HepG2 (cell line): Measurements from ENCODE around the gene TOR2A. TPM values are rescaled to one million over a fixed set of nuclear protein-coding genes. Genes with fewer than 3 reads are reported as not detected.

Experiments used
- ATAC-seq: fragments of 200-7000 bp; cut with Tn5 transposase; 3 replicates; pipeline ENCODE4 v1.9.1; 2020; ENCODE audit warnings: mild to moderate bottlenecking, moderate library complexity
- BruUV-seq: library from RNA; stranded (reverse); fragments of 400-500 nt; replicated peaks from 2 replicates; lab custom pipeline; 2021; lab: Mats Ljungman, UMichigan
- CTCF ChIA-PET: fragments of 300-600 bp; formaldehyde crosslinking; extraction: SDS; loops from one replicate; lab custom pipeline; 2021; ENCODE audit warnings: low total read pairs, inconsistent platforms, low intra/inter-chr PET ratio; lab: Yijun Ruan, JAX
- POLR2A ChIA-PET: fragments of 350-600 bp; sonication (Branson Sonifier 250); formaldehyde crosslinking; loops from one replicate; lab custom pipeline; 2020; ENCODE audit warnings: antibody characterized with exemption, inconsistent platforms; lab: Yijun Ruan, JAX
- DNase-seq: peaks from one replicate; pipeline ENCODE4 v3.0.0-alpha.2; 2015; ENCODE audit warnings: low spot score
- FAIRE-seq: peaks from 3 replicates; lab custom pipeline; 2011; peaks lifted over from hg19 to GRCh38; lab: Jason Lieb, UNC
- H2AFZ ChIP-seq: one replicate; pipeline ENCODE4 v1.6.1; 2011; ENCODE audit warnings: low read length, inconsistent platforms
- H3K27ac ChIP-seq: fragments of 300-600 bp; 3 replicates; pipeline ENCODE4 v1.8.0; 2011; ENCODE audit warnings: mixed run types, mild to moderate bottlenecking, mixed read lengths, low read length, inconsistent platforms; ENCODE audit not compliant: insufficient read depth; ENCODE audit errors: extremely low read length
- H3K27me3 ChIP-seq, 2 experiments: fragments of 200-600 bp in 1 of 2; 2 replicates in 1 of 2; 3 replicates in 1 of 2; pipeline versions ENCODE4 v1.6.0 to v1.8.0; 2011; ENCODE audit warnings: low read length in 2 of 2, mild to moderate bottlenecking in 2 of 2, moderate library complexity in 2 of 2, inconsistent platforms in 1 of 2; ENCODE audit not compliant: insufficient read depth in 2 of 2, control insufficient read depth in 1 of 2
- H3K36me3 ChIP-seq, 2 experiments: fragments of 200-600 bp in 1 of 2; replicated peaks in 1 of 2; 2 replicates in 1 of 2; 3 replicates in 1 of 2; pipeline versions ENCODE4 v1.5.1 to v1.8.0; 2011; ENCODE audit warnings: low read length in 2 of 2, inconsistent platforms in 1 of 2; ENCODE audit not compliant: insufficient read depth in 2 of 2, control insufficient read depth in 1 of 2
- H3K4me1 ChIP-seq: 2 replicates; pipeline ENCODE4 v1.5.1; 2012; ENCODE audit warnings: low read length, inconsistent platforms; ENCODE audit not compliant: insufficient read depth
- H3K4me2 ChIP-seq: 2 replicates; pipeline ENCODE4 v1.6.0; 2011; ENCODE audit warnings: low read depth, low read length, inconsistent platforms
- H3K4me3 ChIP-seq, 3 experiments: fragments of 200-600 bp in 1 of 3; sonication (generic), shearing (Covaris generic) in 1 of 3; replicated peaks in 1 of 3; 2 replicates each; pipeline ENCODE4 v1.5.1; 2011 to 2016; ENCODE audit warnings: low read length in 3 of 3, inconsistent platforms in 2 of 3, low read depth in 2 of 3, mild to moderate bottlenecking in 2 of 3, control low read depth in 1 of 3, mixed read lengths in 1 of 3; ENCODE audit not compliant: insufficient read depth in 1 of 3
- H3K79me2 ChIP-seq: one replicate; pipeline ENCODE4 v1.6.1; 2011; ENCODE audit warnings: low read length, inconsistent platforms; ENCODE audit not compliant: insufficient read depth
- H3K9ac ChIP-seq: 2 replicates; pipeline ENCODE4 v1.6.0; 2011; ENCODE audit warnings: mild to moderate bottlenecking, low read depth, low read length, inconsistent platforms; ENCODE audit not compliant: insufficient read depth
- H3K9me3 ChIP-seq: 2 replicates; pipeline ENCODE4 v1.5.1; 2012; ENCODE audit warnings: mild to moderate bottlenecking, low read length
- H4K20me1 ChIP-seq: 2 replicates; pipeline ENCODE4 v1.6.0; 2011; ENCODE audit warnings: inconsistent platforms, mild to moderate bottlenecking, low read length, moderate library complexity; ENCODE audit not compliant: insufficient read depth
- GTF3A ChIP-seq: sonication (generic); formaldehyde crosslinking; conservative IDR thresholded peaks from 2 replicates; pipeline ENCODE4 v1.4.0; 2020; ENCODE audit warnings: mild to moderate bottlenecking, missing genetic modification reagents
- HNRNPH1 ChIP-seq: fragments of 200-400 bp; formaldehyde crosslinking; optimal IDR thresholded peaks from 2 replicates; pipeline ENCODE3; 2017; ENCODE audit warnings: mild to moderate bottlenecking, low read depth, low read length
- MYNN ChIP-seq: sonication (generic); formaldehyde crosslinking; IDR thresholded peaks from 2 replicates; pipeline ENCODE4 v1.4.0; 2020; ENCODE audit warnings: mild to moderate bottlenecking, low read depth, missing genetic modification reagents
- PAWR ChIP-seq: sonication (generic); formaldehyde crosslinking; IDR thresholded peaks from 2 replicates; pipeline ENCODE4 v1.4.0; 2020; ENCODE audit warnings: missing genetic modification reagents, mild to moderate bottlenecking, borderline replicate concordance
- RBM22 ChIP-seq: fragments of 200-400 bp; formaldehyde crosslinking; optimal IDR thresholded peaks from 2 replicates; pipeline ENCODE3; 2017; ENCODE audit warnings: mild to moderate bottlenecking, low read length, moderate library complexity
- REL ChIP-seq: sonication (generic); formaldehyde crosslinking; conservative IDR thresholded peaks from 2 replicates; pipeline ENCODE4 v1.8.0; 2022; ENCODE audit warnings: mild to moderate bottlenecking, missing genetic modification reagents, moderate library complexity
- XRCC5 ChIP-seq: fragments of 200-400 bp; formaldehyde crosslinking; optimal IDR thresholded peaks from 2 replicates; pipeline ENCODE3; 2017; ENCODE audit warnings: mild to moderate bottlenecking, low read length
- YEATS2 ChIP-seq: sonication (generic); formaldehyde crosslinking; IDR thresholded peaks from 2 replicates; pipeline ENCODE4 v1.4.0; 2020; ENCODE audit warnings: missing genetic modification reagents, borderline replicate concordance
- YY1 ChIP-seq: IDR thresholded peaks from 2 replicates; pipeline ENCODE4 v1.6.1; 2011; ENCODE audit warnings: low read length, low read depth, moderate library complexity, mild to moderate bottlenecking; ENCODE audit not compliant: insufficient read depth, insufficient replicate concordance
- ZMYM2 ChIP-seq: sonication (generic); formaldehyde crosslinking; IDR thresholded peaks from 2 replicates; pipeline ENCODE4 v1.8.0; 2022; ENCODE audit warnings: mild to moderate bottlenecking, missing genetic modification reagents
- ZNF24 ChIP-seq: fragments of 450-650 bp; IDR thresholded peaks from 2 replicates; pipeline ENCODE4 v1.6.1; 2017; ENCODE audit warnings: antibody characterized with exemption, mild to moderate bottlenecking
- ZNF383 ChIP-seq: sonication (generic); formaldehyde crosslinking; IDR thresholded peaks from 2 replicates; pipeline ENCODE4 v1.4.0; 2020; ENCODE audit warnings: missing genetic modification reagents, mild to moderate bottlenecking, borderline replicate concordance
- ZNF577 ChIP-seq: sonication (generic); formaldehyde crosslinking; IDR thresholded peaks from 2 replicates; pipeline ENCODE4 v1.4.0; 2020; ENCODE audit warnings: mild to moderate bottlenecking, low read depth, missing genetic modification reagents, borderline replicate concordance
- WGBS: methylation state at CpG from one replicate; pipeline ENCODE4 v1.1.6; 2017; ENCODE audit warnings: low lambda C conversion rate; 5-methylcytosine and 5-hydroxymethylcytosine counted together
- in situ Hi-C: cut with HindIII; loops from 2 replicates; pipeline ENCODE4 v1.10.0; 2017; ENCODE audit warnings: low pct_unique_long_range_greater_than_20kb; ENCODE audit not compliant: extremely low pct_ligation_motif_present
- intact Hi-C: fragments of 100-400 bp; cut with micrococcal nuclease; formaldehyde crosslinking; loops from one replicate; pipeline ENCODE4 v1.10.0; 2022; ENCODE audit not compliant: unreplicated experiment
- polyA plus RNA-seq, 8 experiments: library from polyadenylated mRNA; depleted of rRNA in 3 of 8; stranded (reverse) in 7 of 8; unstranded in 1 of 8; fragments of >200 nt; fragmentation: Illumina TruSeq in 4 of 8; extraction: Trizol in 4 of 8; gene quantifications; 2 replicates each; pipeline versions ENCODE4 v1.2.1 to v1.2.3, GENCODE V29; 2011 to 2016; ENCODE audit warnings: low read depth in 4 of 8, missing spikeins in 1 of 8, mixed read lengths in 1 of 8; ENCODE audit not compliant: insufficient read depth in 1 of 8
- total RNA-seq, 5 experiments: library from RNA; depleted of rRNA; stranded (reverse); fragments of >200 nt; fragmentation: Illumina TruSeq; extraction: Trizol; gene quantifications; 2 replicates each; pipeline ENCODE4 v1.2.3, GENCODE V29; 2016; ENCODE audit warnings: low read depth in 1 of 5
- TF ChIP-seq, protein P1 (sequence below): sonication (generic); formaldehyde crosslinking; IDR thresholded peaks from 2 replicates; pipeline ENCODE4 v1.9.0; 2022; ENCODE audit warnings: low read depth, missing genetic modification reagents
- TF ChIP-seq, protein P2 (sequence below): sonication (generic); formaldehyde crosslinking; IDR thresholded peaks from 2 replicates; pipeline ENCODE4 v1.4.0; 2020; ENCODE audit warnings: mild to moderate bottlenecking, missing genetic modification reagents
- TF ChIP-seq, protein P3 (sequence below): sonication (generic); formaldehyde crosslinking; IDR thresholded peaks from 2 replicates; pipeline ENCODE4 v1.5.0; 2020; ENCODE audit warnings: missing genetic modification reagents
- TF ChIP-seq, protein P4 (sequence below): sonication (generic); formaldehyde crosslinking; IDR thresholded peaks from 2 replicates; pipeline ENCODE4 v1.8.1; 2022; ENCODE audit warnings: mild to moderate bottlenecking, missing genetic modification reagents

TOR2A gene
- total and polyA plus RNA-seq, 2 of the 13 experiments (the other 11 are each of a cell fraction or from before 2014, with no cell fraction given): 3.5 to 7.2 TPM

DNA sequence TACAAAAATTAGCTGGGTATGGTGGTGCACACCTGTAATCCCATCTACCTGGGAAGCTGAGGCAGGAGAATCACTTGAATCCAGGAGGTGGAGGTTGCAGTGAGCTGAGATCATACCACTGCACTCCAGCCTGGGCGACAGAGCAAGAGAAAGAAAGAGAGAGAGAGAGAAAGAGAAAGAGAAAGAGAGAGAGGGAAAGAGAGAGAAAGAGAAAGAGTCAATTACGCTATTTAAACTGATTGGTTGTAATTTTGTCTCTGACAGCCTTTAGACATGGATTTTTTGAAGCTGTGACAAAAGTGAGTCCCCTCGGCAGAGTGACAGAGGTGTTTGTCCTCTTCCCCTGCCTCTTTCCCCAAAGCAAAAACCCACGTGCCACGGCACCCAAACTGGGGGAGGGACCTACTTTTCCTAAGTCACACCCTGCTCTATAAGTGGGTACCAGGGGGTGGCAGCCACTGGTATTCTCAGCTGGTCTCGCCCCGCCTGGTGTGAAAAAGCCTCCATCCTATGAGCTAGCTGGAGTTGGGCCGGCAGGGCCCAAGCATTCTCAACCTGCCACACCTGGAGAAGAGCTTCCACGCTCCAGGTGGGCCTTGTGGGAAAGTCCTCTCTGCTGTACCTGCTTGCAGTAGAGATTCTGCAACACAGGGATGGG lies 31.7 kb downstream of the TOR2A start:
- in situ Hi-C loops: no loop called here
- H3K9me3 ChIP-seq: no peaks in the 10 kb centered on the region
- CTCF ChIA-PET: no interaction called here
- no peaks in the 10 kb centered on the region for H4K20me1 ChIP-seq
- no peak overlapping the region for H3K4me2 ChIP-seq
- ATAC-seq: no peak
- WGBS: 42% methylated on average over 9 of the region's 9 CpGs
- H3K79me2 ChIP-seq: no peaks in the 10 kb centered on the region
- TF ChIP-seq REL (CRISPR knock-in tag) (no peak), ZNF383 (CRISPR knock-in tag) (no peak), ZNF24 (no peak), ZNF577 (no peak), YEATS2 (CRISPR knock-in tag) (no peak), PAWR (CRISPR knock-in tag) (no peak), HNRNPH1 (no peak), ZMYM2 (CRISPR knock-in tag) (no peak), XRCC5 (no peak), GTF3A (no peak), RBM22 (no peak), MYNN (CRISPR knock-in tag) (no peak), YY1 (no peak)
- TF ChIP-seq, protein P1, sequence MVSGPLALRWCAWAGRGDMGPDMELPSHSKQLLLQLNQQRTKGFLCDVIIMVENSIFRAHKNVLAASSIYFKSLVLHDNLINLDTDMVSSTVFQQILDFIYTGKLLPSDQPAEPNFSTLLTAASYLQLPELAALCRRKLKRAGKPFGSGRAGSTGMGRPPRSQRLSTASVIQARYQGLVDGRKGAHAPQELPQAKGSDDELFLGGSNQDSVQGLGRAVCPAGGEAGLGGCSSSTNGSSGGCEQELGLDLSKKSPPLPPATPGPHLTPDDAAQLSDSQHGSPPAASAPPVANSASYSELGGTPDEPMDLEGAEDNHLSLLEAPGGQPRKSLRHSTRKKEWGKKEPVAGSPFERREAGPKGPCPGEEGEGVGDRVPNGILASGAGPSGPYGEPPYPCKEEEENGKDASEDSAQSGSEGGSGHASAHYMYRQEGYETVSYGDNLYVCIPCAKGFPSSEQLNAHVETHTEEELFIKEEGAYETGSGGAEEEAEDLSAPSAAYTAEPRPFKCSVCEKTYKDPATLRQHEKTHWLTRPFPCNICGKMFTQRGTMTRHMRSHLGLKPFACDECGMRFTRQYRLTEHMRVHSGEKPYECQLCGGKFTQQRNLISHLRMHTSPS (CRISPR knock-in tag): no peak
- TF ChIP-seq, protein P2, sequence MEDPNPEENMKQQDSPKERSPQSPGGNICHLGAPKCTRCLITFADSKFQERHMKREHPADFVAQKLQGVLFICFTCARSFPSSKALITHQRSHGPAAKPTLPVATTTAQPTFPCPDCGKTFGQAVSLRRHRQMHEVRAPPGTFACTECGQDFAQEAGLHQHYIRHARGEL: no peak
- TF ChIP-seq, protein P3, sequence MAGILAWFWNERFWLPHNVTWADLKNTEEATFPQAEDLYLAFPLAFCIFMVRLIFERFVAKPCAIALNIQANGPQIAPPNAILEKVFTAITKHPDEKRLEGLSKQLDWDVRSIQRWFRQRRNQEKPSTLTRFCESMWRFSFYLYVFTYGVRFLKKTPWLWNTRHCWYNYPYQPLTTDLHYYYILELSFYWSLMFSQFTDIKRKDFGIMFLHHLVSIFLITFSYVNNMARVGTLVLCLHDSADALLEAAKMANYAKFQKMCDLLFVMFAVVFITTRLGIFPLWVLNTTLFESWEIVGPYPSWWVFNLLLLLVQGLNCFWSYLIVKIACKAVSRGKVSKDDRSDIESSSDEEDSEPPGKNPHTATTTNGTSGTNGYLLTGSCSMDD (CRISPR knock-in tag): no peak
- TF ChIP-seq, protein P4, sequence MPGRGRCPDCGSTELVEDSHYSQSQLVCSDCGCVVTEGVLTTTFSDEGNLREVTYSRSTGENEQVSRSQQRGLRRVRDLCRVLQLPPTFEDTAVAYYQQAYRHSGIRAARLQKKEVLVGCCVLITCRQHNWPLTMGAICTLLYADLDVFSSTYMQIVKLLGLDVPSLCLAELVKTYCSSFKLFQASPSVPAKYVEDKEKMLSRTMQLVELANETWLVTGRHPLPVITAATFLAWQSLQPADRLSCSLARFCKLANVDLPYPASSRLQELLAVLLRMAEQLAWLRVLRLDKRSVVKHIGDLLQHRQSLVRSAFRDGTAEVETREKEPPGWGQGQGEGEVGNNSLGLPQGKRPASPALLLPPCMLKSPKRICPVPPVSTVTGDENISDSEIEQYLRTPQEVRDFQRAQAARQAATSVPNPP: no peak
- TF ChIP-seq, all 625 proteins: peak for 0
- Histone ChIP-seq H3K4me3 (no peak overlapping the region), H3K27ac (no peak overlapping the region), H3K9ac (no peak overlapping the region), H3K4me1 (peaks cover 17% of the 10 kb centered on the region; the same call in 1 of the 2 replicates), H3K36me3 (no peaks in the 10 kb centered on the region), H2AFZ (no peak overlapping the region), H3K27me3 (peaks cover 3 to 13% of the 10 kb centered on the region in 2 experiments; a peak in 2 of 5 replicates)
- BruUV-seq: no TSS peak
- DNase-seq: no peak
- no peak for FAIRE-seq
- intact Hi-C loops: no loop called here
- POLR2A ChIA-PET: interaction anchor here (0.6 kb wide), 1 partner anchor 18 kb away, joined by 3 read pairs; no protein-coding TSS in a partner anchor
